Mononuclear cell (primary cell): Measurements from ENCODE around the gene THSD4. TPM values are rescaled to one million over a fixed set of nuclear protein-coding genes. Genes with fewer than 3 reads are reported as not detected.
"Not testable (repeated sequence)": the region's sequence is repeated elsewhere in the genome, so short reads cannot be mapped to it uniquely, and the experiment has no call there.

Experiments
- H3K27me3 ChIP-seq: 2 replicates; pipeline ENCODE4 v1.6.0; 2011; ENCODE audit warnings: low read length, control low read depth; ENCODE audit not compliant: insufficient read depth
- H3K4me1 ChIP-seq: 2 replicates; pipeline ENCODE4 v1.5.1; 2011; ENCODE audit warnings: mild to moderate bottlenecking, low read length, control low read depth; ENCODE audit not compliant: insufficient read depth
- H3K4me3 ChIP-seq: 2 replicates; pipeline ENCODE4 v1.5.1; 2011; ENCODE audit warnings: mild to moderate bottlenecking, low read length, moderate library complexity
- H3K9me3 ChIP-seq: 2 replicates; pipeline ENCODE4 v1.5.1; 2011; ENCODE audit warnings: low read depth, mild to moderate bottlenecking, control low read depth, low read length
- total RNA-seq: library from RNA; depleted of rRNA; stranded (reverse); fragments of >200 nt; gene quantifications from one replicate; pipeline ENCODE4 v1.2.3, GENCODE V29; 2012

THSD4 gene
- total RNA-seq, 1 donor, result 0.10 TPM

DNA sequence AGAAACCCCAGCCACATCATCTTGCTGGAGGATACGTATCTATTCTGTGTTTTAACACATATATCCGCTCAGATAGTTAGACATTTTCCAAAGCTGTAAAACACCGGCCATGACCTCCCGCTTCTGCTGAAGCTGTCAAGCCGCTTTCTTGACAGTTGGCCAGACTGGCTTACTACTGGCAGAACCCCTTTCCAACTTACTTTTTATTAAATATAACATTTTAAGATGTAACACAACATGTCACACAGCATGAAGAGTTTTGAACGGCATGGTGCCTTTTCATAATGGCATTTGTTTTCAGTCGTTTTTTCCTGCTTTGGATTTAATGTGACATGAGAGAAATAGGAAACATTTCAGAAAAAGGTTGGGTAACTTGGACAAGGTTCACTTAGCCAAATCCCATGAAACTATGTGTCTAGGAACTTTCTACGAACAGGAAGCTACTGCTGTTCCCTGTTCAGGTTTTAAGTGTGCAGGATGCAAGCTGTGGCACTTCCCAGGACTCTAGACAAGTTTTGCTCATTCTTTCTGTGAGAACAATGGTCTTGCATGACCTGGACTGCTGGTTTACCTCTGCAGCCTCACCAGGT lies 281.4 kb downstream of the THSD4 start:
- no peak overlapping the region for H3K4me3 ChIP-seq
- H3K4me1 ChIP-seq, result no peaks in the 10 kb centered on the region
- no peaks in the 10 kb centered on the region for H3K9me3 ChIP-seq
- H3K27me3 ChIP-seq, result no peaks in the 10 kb centered on the region

- no peak overlapping the region for H3K4me3 ChIP-seq
- H3K4me1 ChIP-seq, result no peaks in the 10 kb centered on the region
- H3K9me3 ChIP-seq, result no peaks in the 10 kb centered on the region
- H3K27me3 ChIP-seq, result no peaks in the 10 kb centered on the region
These were observed 282.1 kb downstream of the THSD4 start for GRCh38 chr15:71397377-71397776.

DNA sequence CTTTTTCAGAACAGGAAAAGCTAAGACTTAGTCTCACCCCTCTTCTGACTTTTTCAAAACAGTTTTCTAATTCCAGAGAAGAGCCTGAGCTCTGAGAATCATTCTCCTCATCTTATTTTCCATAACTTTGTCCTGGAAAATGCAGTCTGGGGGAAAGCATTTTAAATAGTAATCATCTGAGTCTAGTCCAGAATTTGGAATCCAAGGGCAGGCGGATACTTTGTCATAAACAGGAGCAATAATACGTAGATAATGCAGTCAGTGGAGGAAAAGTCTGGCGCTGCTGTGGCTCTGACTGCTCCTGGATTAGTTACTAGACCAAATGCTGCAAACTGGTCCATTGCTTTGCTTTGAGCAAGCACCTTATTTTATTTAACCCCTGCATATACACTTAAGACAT lies 285.0 kb downstream of the THSD4 start:
- Histone ChIP-seq H3K9me3 (no peaks in the 10 kb centered on the region), H3K4me3 (no peak overlapping the region), H3K27me3 (no peaks in the 10 kb centered on the region), H3K4me1 (no peaks in the 10 kb centered on the region)

DNA sequence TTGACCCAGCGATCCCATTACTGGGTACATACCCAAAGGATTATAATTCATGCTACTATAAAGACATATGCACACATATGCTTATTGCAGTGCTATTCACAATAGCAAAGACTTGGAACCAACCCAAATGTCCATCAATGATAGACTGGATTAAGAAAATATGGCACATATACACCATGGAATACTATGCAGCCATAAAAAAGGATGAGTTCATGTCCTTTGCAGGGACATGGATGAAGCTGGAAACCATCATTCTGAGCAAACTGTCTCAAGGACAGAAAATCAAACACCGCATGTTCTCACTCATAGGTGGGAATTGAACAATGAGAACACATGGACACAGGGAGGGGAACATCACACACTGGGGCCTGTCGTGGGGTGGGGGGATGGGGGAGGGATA lies 286.5 kb downstream of the THSD4 start:
- H3K9me3 ChIP-seq, H3K27me3 ChIP-seq, H3K4me3 ChIP-seq, H3K4me1 ChIP-seq: not testable (repeated sequence)

GRCh38 chr15:71409541-71409940 lies 294.3 kb downstream of the THSD4 start:
- H3K4me3 ChIP-seq, result no peak overlapping the region
- no peaks in the 10 kb centered on the region for H3K4me1 ChIP-seq
- H3K27me3 ChIP-seq, result no peaks in the 10 kb centered on the region
- H3K9me3 ChIP-seq, result no peaks in the 10 kb centered on the region

GRCh38 chr15:71410347-71410746 lies 295.1 kb downstream of the THSD4 start:
- no peaks in the 10 kb centered on the region for H3K4me1 ChIP-seq
- no peak overlapping the region for H3K4me3 ChIP-seq
- H3K9me3 ChIP-seq, result no peaks in the 10 kb centered on the region
- H3K27me3 ChIP-seq, result no peaks in the 10 kb centered on the region

DNA sequence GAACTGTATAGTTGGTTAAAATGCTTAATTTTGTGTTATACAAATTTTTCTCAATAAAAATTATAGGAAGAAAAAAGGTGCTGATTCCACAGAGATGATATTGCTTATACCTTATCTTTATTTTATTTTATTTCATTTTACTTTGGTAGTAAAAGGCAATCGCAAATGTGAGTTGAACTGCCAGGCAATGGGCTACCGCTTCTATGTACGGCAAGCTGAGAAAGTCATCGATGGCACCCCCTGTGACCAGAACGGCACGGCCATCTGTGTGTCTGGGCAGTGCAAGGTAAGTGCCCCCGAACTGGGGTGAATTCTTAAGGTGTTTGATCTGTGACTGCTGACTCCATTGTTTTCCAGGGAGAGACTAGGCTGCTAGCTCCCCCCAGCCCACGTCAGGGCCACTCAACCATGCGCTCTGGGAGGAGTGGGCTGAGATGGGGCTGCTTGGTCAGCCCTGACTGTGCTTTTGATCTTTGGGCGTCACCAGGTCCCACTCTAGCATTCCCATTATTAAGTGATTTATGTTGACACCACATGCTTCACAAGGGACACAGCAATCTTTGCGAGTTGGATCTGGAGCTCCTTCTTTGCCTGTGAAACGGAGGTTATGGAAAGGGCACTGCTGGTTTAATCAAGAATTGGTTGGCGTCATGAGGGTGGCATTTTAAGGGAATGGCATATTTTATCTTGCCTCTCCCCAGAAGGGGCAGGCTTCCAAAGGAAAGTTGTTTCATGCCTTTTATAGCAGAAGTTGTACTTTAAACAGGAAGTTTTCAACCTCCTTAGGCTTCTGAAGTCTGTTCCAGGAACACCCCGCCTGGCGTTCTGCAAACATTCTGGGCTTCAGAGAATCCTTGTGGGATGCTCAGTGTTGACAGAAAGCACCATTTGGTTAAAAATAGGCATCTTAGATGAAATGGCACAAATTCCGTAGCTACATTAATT lies 296.5 kb downstream of the THSD4 start:
- H3K4me3 ChIP-seq, result no peak overlapping the region
- H3K9me3 ChIP-seq, result no peaks in the 10 kb centered on the region
- H3K27me3 ChIP-seq, result no peaks in the 10 kb centered on the region
- no peaks in the 10 kb centered on the region for H3K4me1 ChIP-seq

DNA sequence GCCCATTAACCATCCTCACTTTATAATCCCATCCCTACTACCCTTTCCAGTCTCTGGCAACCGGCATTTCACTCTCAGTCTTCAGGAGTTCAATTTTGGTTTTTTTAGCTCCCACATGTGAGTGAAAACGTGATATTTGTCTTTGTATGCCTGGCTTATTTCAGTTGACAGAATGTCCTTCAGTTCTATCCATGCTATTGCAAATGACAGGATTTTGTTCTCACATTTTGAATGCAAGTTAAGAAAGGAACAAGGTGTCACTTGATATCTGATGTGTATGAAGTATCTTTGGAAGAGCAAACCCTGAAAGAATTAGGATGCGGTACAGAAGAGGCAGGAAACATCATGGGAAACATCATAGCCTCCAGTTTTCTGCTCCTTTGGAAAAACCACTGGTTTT lies 298.1 kb downstream of the THSD4 start:
- Histone ChIP-seq H3K27me3 (no peaks in the 10 kb centered on the region), H3K4me1 (no peaks in the 10 kb centered on the region), H3K9me3 (no peaks in the 10 kb centered on the region), H3K4me3 (no peak overlapping the region)

DNA sequence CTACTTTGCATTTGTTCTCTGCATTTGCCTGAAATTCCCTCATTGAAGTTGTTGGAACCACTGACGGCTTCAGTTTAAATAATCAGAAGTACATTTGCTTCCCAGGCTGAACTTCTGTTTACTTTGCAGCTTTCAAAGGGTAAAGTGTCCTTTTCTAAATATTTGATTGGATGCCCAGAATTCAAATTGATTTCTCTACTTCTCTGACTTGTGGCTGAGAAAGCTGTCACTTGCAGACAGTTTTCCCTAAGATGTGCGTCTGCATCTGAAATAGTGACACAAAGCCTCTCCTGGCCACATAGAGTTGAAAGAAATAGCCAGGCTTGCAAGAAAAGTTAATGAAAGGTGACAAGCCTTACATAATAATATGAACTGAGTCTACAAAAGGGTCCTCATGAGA lies 299.6 kb downstream of the THSD4 start:
- no peaks in the 10 kb centered on the region for H3K4me1 ChIP-seq
- no peaks in the 10 kb centered on the region for H3K9me3 ChIP-seq
- no peak overlapping the region for H3K4me3 ChIP-seq
- H3K27me3 ChIP-seq, result no peaks in the 10 kb centered on the region

DNA sequence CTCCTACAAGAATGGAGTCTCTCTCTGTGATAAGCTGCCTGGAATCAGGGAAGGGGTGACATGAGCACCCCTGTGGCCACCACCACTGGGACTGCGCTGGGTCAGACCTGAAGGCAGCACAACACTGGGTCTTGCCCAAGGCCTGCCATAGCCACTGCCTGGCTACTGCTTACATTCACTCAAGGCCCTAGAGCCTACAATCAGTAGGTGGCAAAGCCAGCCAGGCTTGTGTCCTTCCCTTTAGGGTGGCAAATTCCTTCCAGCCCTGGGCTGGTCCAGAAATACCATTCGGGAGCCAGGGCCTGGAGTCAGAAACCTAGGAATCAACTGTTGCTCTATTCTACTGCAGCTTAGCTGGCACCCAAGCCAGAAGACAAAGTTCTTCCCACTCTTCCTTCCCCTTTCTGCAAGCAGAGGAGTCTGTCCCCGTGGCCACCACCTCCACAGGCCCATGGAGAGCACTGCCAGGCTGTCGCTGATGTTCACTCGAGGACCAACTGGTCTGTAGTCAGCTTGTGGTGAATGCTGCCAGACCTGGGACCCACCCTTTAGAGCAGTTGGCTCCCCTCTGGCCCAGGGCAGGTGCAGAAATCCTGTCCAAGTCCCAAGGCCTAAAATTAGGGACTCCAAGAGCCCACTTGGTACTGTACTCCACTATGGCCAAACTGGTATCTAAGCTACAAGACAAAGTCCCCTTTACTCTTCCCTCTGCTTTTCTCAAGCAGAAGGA lies 307.4 kb downstream of the THSD4 start:
- Histone ChIP-seq H3K27me3 (peaks cover 2% of the 10 kb centered on the region), H3K4me3 (no peak overlapping the region), H3K4me1 (no peaks in the 10 kb centered on the region), H3K9me3 (no peaks in the 10 kb centered on the region)

DNA sequence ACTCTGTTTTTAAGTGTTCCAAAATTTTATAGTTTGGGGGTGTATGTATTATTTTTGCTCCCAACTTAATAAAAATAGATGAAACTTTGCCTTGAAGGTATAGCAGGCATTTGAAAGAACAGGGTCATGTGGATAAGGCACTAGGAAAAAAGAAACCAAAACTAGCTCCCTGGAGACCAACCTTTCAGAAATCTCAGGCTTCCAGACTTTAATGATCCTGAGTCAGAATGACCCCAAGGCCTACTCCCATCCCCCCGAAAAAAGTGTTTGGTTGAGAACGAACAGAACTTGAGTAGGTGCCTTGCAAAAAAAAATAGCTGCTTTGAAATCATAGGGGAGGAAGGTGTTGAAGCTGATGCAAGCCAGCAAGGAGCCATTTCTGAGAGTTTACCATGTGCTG lies 309.5 kb downstream of the THSD4 start:
- Histone ChIP-seq H3K9me3 (no peaks in the 10 kb centered on the region), H3K27me3 (peaks cover 2% of the 10 kb centered on the region), H3K4me1 (no peaks in the 10 kb centered on the region), H3K4me3 (no peak overlapping the region)

DNA sequence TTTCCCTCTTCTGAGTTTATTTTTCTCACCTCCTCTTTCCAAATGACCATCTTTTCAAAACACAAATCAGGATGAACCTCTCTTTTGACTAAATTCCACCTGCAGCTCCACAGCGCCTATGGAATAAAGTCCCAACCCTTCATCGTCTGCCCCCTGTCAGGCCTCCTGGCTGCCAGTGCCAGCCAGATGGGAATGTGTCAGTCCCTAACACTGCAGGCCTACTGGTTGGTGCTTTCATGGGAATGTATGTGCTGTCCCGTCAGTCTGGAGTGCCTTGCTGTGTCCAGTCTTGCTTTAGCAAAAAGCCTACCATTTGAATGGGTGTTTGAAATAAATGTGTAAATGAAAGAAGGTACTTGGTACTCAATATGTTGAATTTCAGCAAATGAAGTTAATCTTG lies 310.1 kb downstream of the THSD4 start:
- Histone ChIP-seq H3K4me1 (no peaks in the 10 kb centered on the region), H3K4me3 (no peak overlapping the region), H3K27me3 (no peaks in the 10 kb centered on the region), H3K9me3 (no peaks in the 10 kb centered on the region)

DNA sequence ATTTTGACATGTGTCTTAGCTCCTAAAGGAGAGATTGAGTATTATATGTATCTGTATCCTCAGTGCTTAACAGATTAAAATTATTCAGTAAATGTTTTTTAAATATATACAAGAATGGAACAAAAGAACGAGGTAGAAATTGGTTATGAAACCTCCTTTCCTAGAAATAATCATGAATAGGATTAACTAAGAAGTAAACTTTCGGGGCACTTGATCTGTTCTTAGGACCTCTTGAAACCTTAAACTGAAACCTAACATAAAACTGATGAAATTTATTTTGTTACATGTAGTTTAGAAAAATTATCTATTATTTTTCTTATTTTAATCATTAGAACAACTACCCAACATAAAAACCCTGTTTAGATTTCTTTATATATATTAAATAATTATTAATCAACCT lies 311.5 kb downstream of the THSD4 start:
- Histone ChIP-seq H3K9me3 (no peaks in the 10 kb centered on the region), H3K27me3 (no peaks in the 10 kb centered on the region), H3K4me1 (no peaks in the 10 kb centered on the region), H3K4me3 (no peak overlapping the region)

GRCh38 chr15:71430782-71431181 lies 315.5 kb downstream of the THSD4 start:
- Histone ChIP-seq H3K4me1 (no peaks in the 10 kb centered on the region), H3K27me3 (no peaks in the 10 kb centered on the region), H3K4me3 (no peak overlapping the region), H3K9me3 (no peaks in the 10 kb centered on the region)
